Lung (tissue), 12 donors: ENCODE measurements around the gene TEX9. TPM values are rescaled to one million over a fixed set of nuclear protein-coding genes. Genes with fewer than 3 reads are reported as not detected.

Source experiments
- ATAC-seq: fragments of 200-7000 bp; cut with Tn5 transposase; one replicate; pipeline ENCODE4 v1.9.1; 2020; ENCODE audit warnings: moderate number of reproducible peaks; ENCODE audit not compliant: insufficient read depth, low FRiP score
- DNase-seq, 3 donors: peaks; one replicate each; pipeline ENCODE4 v3.0.0-alpha.2; 2013 to 2017
- H3K27ac ChIP-seq, 2 donors: one replicate each; pipeline ENCODE4 v1.5.1; 2013; ENCODE audit warnings: mild to moderate bottlenecking in 2 of 2, moderate library complexity in 2 of 2, control low read depth in 1 of 2, inconsistent platforms in 1 of 2, low read depth in 1 of 2, low read length in 1 of 2
- H3K27me3 ChIP-seq, 3 donors: one replicate each; pipeline ENCODE4 v1.5.1; 2013; ENCODE audit warnings: low read length in 2 of 3; ENCODE audit not compliant: control insufficient read depth in 3 of 3, insufficient read depth in 3 of 3
- H3K36me3 ChIP-seq, 4 donors: one replicate each; pipeline ENCODE4 v1.5.1; 2013; ENCODE audit warnings: low read length in 4 of 4, mild to moderate bottlenecking in 1 of 4, moderate library complexity in 1 of 4; ENCODE audit not compliant: control insufficient read depth in 4 of 4, insufficient read depth in 4 of 4
- H3K4me1 ChIP-seq, 5 donors: one replicate each; pipeline ENCODE4 v1.5.1; 2013; ENCODE audit warnings: low read length in 5 of 5, mild to moderate bottlenecking in 2 of 5, moderate library complexity in 1 of 5; ENCODE audit not compliant: control insufficient read depth in 5 of 5, insufficient read depth in 5 of 5
- H3K4me3 ChIP-seq: one replicate; pipeline ENCODE4 v1.5.1; 2013; ENCODE audit warnings: mild to moderate bottlenecking, control low read depth, moderate library complexity
- H3K9ac ChIP-seq, 2 donors: one replicate each; pipeline ENCODE4 v1.5.1; 2013; ENCODE audit warnings: low read length in 2 of 2, control low read depth in 1 of 2; ENCODE audit not compliant: insufficient read depth in 1 of 2
- H3K9me3 ChIP-seq, 4 donors: one replicate each; pipeline ENCODE4 v1.5.1; 2013; ENCODE audit warnings: low read length in 3 of 4, mild to moderate bottlenecking in 1 of 4, moderate library complexity in 1 of 4; ENCODE audit not compliant: control insufficient read depth in 4 of 4, insufficient read depth in 3 of 4
- WGBS, 2 donors: extraction: QIAGEN DNeasy Blood & Tissue Kit; methylation state at CpG; one replicate each; pipeline ENCODE4 v1.1.7; 2013; 5-methylcytosine and 5-hydroxymethylcytosine counted together
- polyA plus RNA-seq, 2 donors: library from polyadenylated mRNA; stranded (reverse); fragments of 200-250 nt; gene quantifications; one replicate each; pipeline ENCODE4 v1.2.1, GENCODE V29; 2013
- total RNA-seq, 2 donors: library from RNA; depleted of rRNA in 1 of 2; stranded (reverse); fragments of >200 nt in 1 of 2; gene quantifications; one replicate each; pipeline ENCODE4 v1.2.1, GENCODE V29; 2014 to 2021
- TF ChIP-seq, protein P1 (sequence below): IDR thresholded peaks from 2 replicates; pipeline ENCODE4 v1.5.1; 2012; ENCODE audit warnings: mild to moderate bottlenecking; ENCODE audit errors: control extremely low read depth, extremely low read depth
- donor health status: control.
- donor health status: control.
- donor health status: Bipolar disorder and iron deficiency.
- donor health status: healthy.
- donor health status: DM: yes; HTN: yes; CAD: no.

Gene TEX9
- total and polyA plus RNA-seq, 4 donors = 3.5 to 46.3 (median 11.0) TPM

DNA sequence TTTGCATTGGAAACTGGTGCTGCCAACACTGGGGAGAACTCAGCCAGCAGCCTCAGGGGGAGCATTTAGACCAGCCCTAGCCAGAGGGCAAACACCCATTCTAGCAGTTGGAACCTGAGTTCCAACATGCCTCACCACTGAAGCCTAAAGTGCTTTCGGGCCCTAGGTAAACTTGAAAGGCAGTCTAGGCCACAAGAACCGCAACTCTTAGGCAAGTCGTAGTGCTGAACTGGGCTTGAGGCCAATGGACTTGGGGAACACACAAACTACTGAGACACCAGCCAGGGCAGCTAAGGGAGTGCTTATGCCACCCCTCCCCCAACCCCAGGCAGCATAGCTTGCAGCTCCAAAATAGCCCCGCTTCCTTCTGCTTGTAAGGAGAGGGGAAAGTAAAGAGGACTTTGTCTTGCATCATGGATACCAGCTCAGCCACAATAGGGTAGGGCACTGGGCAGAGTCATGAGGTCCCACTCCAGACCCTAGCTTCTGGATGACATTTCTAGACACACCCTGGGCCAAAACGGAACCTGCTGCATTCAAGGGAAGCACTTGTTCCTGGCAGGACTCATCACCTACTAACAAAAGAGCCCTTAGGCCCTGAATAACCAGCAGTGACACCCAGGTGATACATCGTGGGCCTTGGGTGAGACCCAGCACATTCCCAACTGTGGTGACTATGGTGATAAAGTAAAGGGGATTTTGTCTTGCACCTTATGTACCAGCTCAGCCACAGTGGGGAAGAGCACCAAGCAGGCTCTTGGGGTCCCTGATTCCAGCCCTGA lies 37.3 kb upstream of the TEX9 start:
- TF ChIP-seq, protein P1, sequence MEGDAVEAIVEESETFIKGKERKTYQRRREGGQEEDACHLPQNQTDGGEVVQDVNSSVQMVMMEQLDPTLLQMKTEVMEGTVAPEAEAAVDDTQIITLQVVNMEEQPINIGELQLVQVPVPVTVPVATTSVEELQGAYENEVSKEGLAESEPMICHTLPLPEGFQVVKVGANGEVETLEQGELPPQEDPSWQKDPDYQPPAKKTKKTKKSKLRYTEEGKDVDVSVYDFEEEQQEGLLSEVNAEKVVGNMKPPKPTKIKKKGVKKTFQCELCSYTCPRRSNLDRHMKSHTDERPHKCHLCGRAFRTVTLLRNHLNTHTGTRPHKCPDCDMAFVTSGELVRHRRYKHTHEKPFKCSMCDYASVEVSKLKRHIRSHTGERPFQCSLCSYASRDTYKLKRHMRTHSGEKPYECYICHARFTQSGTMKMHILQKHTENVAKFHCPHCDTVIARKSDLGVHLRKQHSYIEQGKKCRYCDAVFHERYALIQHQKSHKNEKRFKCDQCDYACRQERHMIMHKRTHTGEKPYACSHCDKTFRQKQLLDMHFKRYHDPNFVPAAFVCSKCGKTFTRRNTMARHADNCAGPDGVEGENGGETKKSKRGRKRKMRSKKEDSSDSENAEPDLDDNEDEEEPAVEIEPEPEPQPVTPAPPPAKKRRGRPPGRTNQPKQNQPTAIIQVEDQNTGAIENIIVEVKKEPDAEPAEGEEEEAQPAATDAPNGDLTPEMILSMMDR = no peak

DNA sequence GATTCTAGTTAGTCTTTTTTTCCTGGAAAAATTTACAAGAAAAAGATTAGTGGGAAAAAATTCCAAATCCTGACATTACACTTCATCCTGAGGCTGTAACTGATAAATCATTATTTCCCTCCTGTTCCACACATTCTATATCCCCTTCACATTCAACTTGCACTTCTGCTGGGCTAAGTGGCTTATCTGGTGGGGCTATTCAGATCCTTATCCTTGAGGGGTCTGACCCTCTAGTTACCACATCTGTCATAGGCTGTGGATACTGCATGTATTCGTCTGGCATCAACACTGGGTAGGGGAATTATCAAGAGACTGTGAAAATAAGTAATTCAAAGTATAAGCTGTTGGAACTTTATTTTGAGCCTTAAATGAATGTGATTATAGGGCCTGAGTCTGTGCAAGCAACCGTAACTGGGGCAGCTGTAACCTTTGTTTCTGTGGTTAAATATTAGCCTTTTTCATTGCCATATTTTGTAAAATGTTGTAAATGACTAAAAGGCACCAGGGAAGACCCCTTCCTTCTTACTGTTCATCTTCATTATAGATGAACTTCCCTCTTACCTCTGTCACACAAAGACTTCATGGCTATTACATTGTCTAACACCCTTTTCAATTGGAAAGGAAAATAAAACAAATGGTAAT lies 28.0 kb upstream of the TEX9 start:
- Histone ChIP-seq H3K36me3 (no peaks in the 10 kb centered on the region), H3K4me1 (no peaks in the 10 kb centered on the region), H3K27ac (no peak overlapping the region), H3K27me3 (no peaks in the 10 kb centered on the region), H3K4me3 (no peak overlapping the region), H3K9me3 (peaks cover 0 to 6% (median 1%) of the 10 kb centered on the region in 4 donors), H3K9ac (no peak overlapping the region)
- DNase-seq = no peak
- ATAC-seq = no peak
- WGBS, 2 donors = 70 to 82% methylated on average over 2 of the region's 2 CpGs
- TF ChIP-seq, protein P1 = no peak

More for the DNA sequence above, 37.3 kb upstream of the TEX9 start:
- Histone ChIP-seq H3K27me3 (no peaks in the 10 kb centered on the region), H3K9ac (no peak overlapping the region), H3K4me1 (no peaks in the 10 kb centered on the region), H3K9me3 (peaks cover 0 to 3% (median 0%) of the 10 kb centered on the region in 4 donors), H3K4me3 (no peak overlapping the region), H3K27ac (no peak overlapping the region), H3K36me3 (no peaks in the 10 kb centered on the region)
- WGBS, 2 donors = 75 to 76% methylated on average over 6 of the region's 6 CpGs
- ATAC-seq (no peak), DNase-seq (peak in 2 of 3 donors; percentile 4 to 33)

DNA sequence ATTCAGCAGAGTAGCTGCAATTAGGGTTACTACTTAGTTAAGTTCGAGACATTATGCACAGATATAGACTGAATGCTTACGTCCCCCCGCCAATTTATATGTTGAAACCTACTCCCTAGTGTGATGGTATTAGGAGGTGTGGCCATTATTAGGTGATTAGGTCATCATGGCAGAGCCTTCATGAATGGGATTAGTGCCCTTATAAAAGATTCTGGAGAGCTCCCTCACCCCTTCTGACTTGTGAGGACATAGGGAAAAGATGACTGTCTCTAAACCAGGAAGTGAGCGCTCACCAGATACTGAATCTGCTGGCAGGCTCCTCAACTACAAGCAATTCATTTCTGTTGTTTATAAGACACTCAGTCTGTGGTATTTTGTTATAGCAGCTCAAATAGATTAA lies 25.6 kb upstream of the TEX9 start:
- H3K9ac ChIP-seq = no peak overlapping the region
- H3K9me3 ChIP-seq = no peaks in the 10 kb centered on the region
- no peak overlapping the region for H3K27ac ChIP-seq
- WGBS, 2 donors = 96 to 98% methylated on average over 4 of the region's 4 CpGs
- H3K4me1 ChIP-seq = no peaks in the 10 kb centered on the region
- TF ChIP-seq, protein P1 = no peak
- H3K4me3 ChIP-seq = no peak overlapping the region
- no peak for DNase-seq
- H3K36me3 ChIP-seq = no peaks in the 10 kb centered on the region
- ATAC-seq = no peak
- H3K27me3 ChIP-seq = no peaks in the 10 kb centered on the region
